Measurements from ENCODE around the gene CSF2RB.
A peak's percentile ranks its signal among the peaks of the same experiment; 100 is the strongest.

Gene CSF2RB

GRCh38 chr22:36946421-36947158 is 33.2 kb downstream of the CSF2RB start:
- no peaks in the 10 kb centered on the region for H3K9me3 Mint-ChIP-seq
- no peak overlapping the region for H3K27ac Mint-ChIP-seq
- H3K4me3 Mint-ChIP-seq: no peak overlapping the region
- peaks cover 20% of the 10 kb centered on the region for H3K27me3 Mint-ChIP-seq
- H3K36me3 Mint-ChIP-seq (ENCODE audit: low read depth): no peaks in the 10 kb centered on the region
- H3K4me1 Mint-ChIP-seq (ENCODE audit: low read depth): no peaks in the 10 kb centered on the region
- intact Hi-C loops (cut with micrococcal nuclease): no loop called here

GRCh38 chr22:36948273-36949225 is 35.1 kb downstream of the CSF2RB start:
- peaks cover 18% of the 10 kb centered on the region for H3K27me3 Mint-ChIP-seq
- H3K9me3 Mint-ChIP-seq: no peaks in the 10 kb centered on the region
- H3K4me3 Mint-ChIP-seq: no peak overlapping the region
- no peak overlapping the region for H3K27ac Mint-ChIP-seq
- no peaks in the 10 kb centered on the region for H3K36me3 Mint-ChIP-seq (ENCODE audit: low read depth)
- intact Hi-C loops (cut with micrococcal nuclease): no loop called here
- no peaks in the 10 kb centered on the region for H3K4me1 Mint-ChIP-seq (ENCODE audit: low read depth)

GRCh38 chr22:36950797-36951590 is 37.6 kb downstream of the CSF2RB start:
- intact Hi-C loops (cut with micrococcal nuclease): no loop called here
- Mint-ChIP-seq H3K27ac (peak overlapping the region; percentile 18), H3K36me3 (ENCODE audit: low read depth) (no peaks in the 10 kb centered on the region), H3K4me3 (no peak overlapping the region), H3K4me1 (ENCODE audit: low read depth) (peaks cover 13% of the 10 kb centered on the region), H3K9me3 (no peaks in the 10 kb centered on the region), H3K27me3 (peaks cover 23% of the 10 kb centered on the region)

- H3K9me3 Mint-ChIP-seq: peaks cover 6% of the 10 kb centered on the region
- H3K36me3 Mint-ChIP-seq (ENCODE audit: low read depth): no peaks in the 10 kb centered on the region
These were observed 38.3 kb downstream of the CSF2RB start for GRCh38 chr22:36951746-36952145.

GRCh38 chr22:36953239-36954080 is 40.0 kb downstream of the CSF2RB start:
- intact Hi-C loops (cut with micrococcal nuclease): no loop called here
- Mint-ChIP-seq H3K4me3 (no peak overlapping the region), H3K4me1 (ENCODE audit: low read depth) (peaks cover 13% of the 10 kb centered on the region), H3K27ac (peak overlapping the region; percentile 44), H3K9me3 (peaks cover 12% of the 10 kb centered on the region), H3K27me3 (peaks cover 25% of the 10 kb centered on the region), H3K36me3 (ENCODE audit: low read depth) (no peaks in the 10 kb centered on the region)

More at GRCh38 chr22:36951746-36952145, 38.3 kb downstream of the CSF2RB start:
- H3K27me3 Mint-ChIP-seq: peaks cover 25% of the 10 kb centered on the region
- no peak overlapping the region for H3K4me3 Mint-ChIP-seq
- intact Hi-C loops (cut with micrococcal nuclease): no loop called here
- H3K27ac Mint-ChIP-seq: peak overlapping the region; percentile 18
- H3K4me1 Mint-ChIP-seq (ENCODE audit: low read depth): peaks cover 13% of the 10 kb centered on the region

- H3K4me1 Mint-ChIP-seq (ENCODE audit: low read depth): peaks cover 13% of the 10 kb centered on the region
- H3K9me3 Mint-ChIP-seq: peaks cover 19% of the 10 kb centered on the region
- intact Hi-C loops (cut with micrococcal nuclease): no loop called here
- no peak overlapping the region for H3K4me3 Mint-ChIP-seq
- H3K27me3 Mint-ChIP-seq: peaks cover 30% of the 10 kb centered on the region
- peak overlapping the region; percentile 44 for H3K27ac Mint-ChIP-seq
- no peaks in the 10 kb centered on the region for H3K36me3 Mint-ChIP-seq (ENCODE audit: low read depth)
These were observed 41.0 kb downstream of the CSF2RB start for GRCh38 chr22:36954251-36955014.

GRCh38 chr22:36955691-36956090 is 42.3 kb downstream of the CSF2RB start:
- no peak overlapping the region for H3K27ac Mint-ChIP-seq
- intact Hi-C loops (cut with micrococcal nuclease): no loop called here

GRCh38 chr22:36958366-36958765 is 44.9 kb downstream of the CSF2RB start:
- Mint-ChIP-seq H3K27ac (no peak overlapping the region), H3K9me3 (peaks cover 19% of the 10 kb centered on the region), H3K36me3 (ENCODE audit: low read depth) (no peaks in the 10 kb centered on the region), H3K4me3 (no peak overlapping the region), H3K27me3 (peaks cover 36% of the 10 kb centered on the region), H3K4me1 (ENCODE audit: low read depth) (peaks cover 17% of the 10 kb centered on the region)
- intact Hi-C loops (cut with micrococcal nuclease): no loop called here

More at GRCh38 chr22:36955691-36956090, 42.3 kb downstream of the CSF2RB start:
- H3K4me1 Mint-ChIP-seq (ENCODE audit: low read depth): peaks cover 13% of the 10 kb centered on the region
- no peak overlapping the region for H3K4me3 Mint-ChIP-seq
- H3K27me3 Mint-ChIP-seq: peaks cover 41% of the 10 kb centered on the region
- H3K36me3 Mint-ChIP-seq (ENCODE audit: low read depth): no peaks in the 10 kb centered on the region
- H3K9me3 Mint-ChIP-seq: peaks cover 19% of the 10 kb centered on the region

- Mint-ChIP-seq H3K9me3 (peaks cover 14% of the 10 kb centered on the region), H3K36me3 (ENCODE audit: low read depth) (no peaks in the 10 kb centered on the region), H3K27me3 (peaks cover 27% of the 10 kb centered on the region), H3K27ac (no peak overlapping the region), H3K4me1 (ENCODE audit: low read depth) (peaks cover 26% of the 10 kb centered on the region), H3K4me3 (no peak overlapping the region)
- intact Hi-C loops (cut with micrococcal nuclease): no loop called here
These were observed 48.2 kb downstream of the CSF2RB start for GRCh38 chr22:36961626-36962025.

- no peak overlapping the region for H3K27ac Mint-ChIP-seq
- intact Hi-C loops (cut with micrococcal nuclease): no loop called here
- H3K27me3 Mint-ChIP-seq: peaks cover 27% of the 10 kb centered on the region
- no peak overlapping the region for H3K4me3 Mint-ChIP-seq
- no peaks in the 10 kb centered on the region for H3K36me3 Mint-ChIP-seq (ENCODE audit: low read depth)
- peaks cover 36% of the 10 kb centered on the region for H3K4me1 Mint-ChIP-seq (ENCODE audit: low read depth)
- peaks cover 7% of the 10 kb centered on the region for H3K9me3 Mint-ChIP-seq
These were observed 49.9 kb downstream of the CSF2RB start for GRCh38 chr22:36963302-36963701.

- peaks cover under 1% of the 10 kb centered on the region for H3K9me3 Mint-ChIP-seq
- H3K27me3 Mint-ChIP-seq: peaks cover 25% of the 10 kb centered on the region
- intact Hi-C loops (cut with micrococcal nuclease): no loop called here
- H3K4me1 Mint-ChIP-seq (ENCODE audit: low read depth): peaks cover 41% of the 10 kb centered on the region
- H3K36me3 Mint-ChIP-seq (ENCODE audit: low read depth): no peaks in the 10 kb centered on the region
- H3K4me3 Mint-ChIP-seq: no peak overlapping the region
- H3K27ac Mint-ChIP-seq: no peak overlapping the region
These were observed 50.7 kb downstream of the CSF2RB start for GRCh38 chr22:36964106-36964505.

- peak overlapping the region; percentile 13 for H3K27ac Mint-ChIP-seq
- peaks cover 46% of the 10 kb centered on the region for H3K4me1 Mint-ChIP-seq (ENCODE audit: low read depth)
- H3K9me3 Mint-ChIP-seq: no peaks in the 10 kb centered on the region
- H3K27me3 Mint-ChIP-seq: peaks cover 10% of the 10 kb centered on the region
- intact Hi-C loops (cut with micrococcal nuclease): loop anchor here (5.0 kb wide), 1 partner anchor 103 kb away; the partner anchor contains the start of gene NCF4
- H3K36me3 Mint-ChIP-seq (ENCODE audit: low read depth): no peaks in the 10 kb centered on the region
- no peak overlapping the region for H3K4me3 Mint-ChIP-seq
These were observed 52.3 kb downstream of the CSF2RB start for GRCh38 chr22:36965696-36966095.

Measured in dendritic cell treated with granulocyte-macrophage colony-stimulating factor and Interleukin-4, amounts not matched to agents 40 ng/mL and 50 ng/mL, for 4 days (primary cell).